Glutamatergic neuron (in vitro differentiated cells): ENCODE data around the gene TMA7. TPM values are rescaled to one million over a fixed set of nuclear protein-coding genes. Genes with fewer than 3 reads are reported as not detected.
A peak's percentile ranks its signal among the peaks of the same experiment; 100 is the strongest.

Experiments
- DNase-seq: peaks from one replicate; pipeline ENCODE4 v3.0.0; 2022
- H3K27ac Mint-ChIP-seq: one replicate; pipeline ENCODE4 v1.8.0; 2020; ENCODE audit warnings: mild to moderate bottlenecking, mixed read lengths, inconsistent platforms; ENCODE audit not compliant: unreplicated experiment
- H3K27me3 Mint-ChIP-seq: one replicate; pipeline ENCODE4 v1.8.0; 2020; ENCODE audit warnings: mild to moderate bottlenecking, moderate library complexity, mixed read lengths, inconsistent platforms; ENCODE audit not compliant: unreplicated experiment
- H3K36me3 Mint-ChIP-seq: one replicate; pipeline ENCODE4 v1.8.0; 2020; ENCODE audit warnings: mild to moderate bottlenecking, mixed read lengths, inconsistent platforms; ENCODE audit not compliant: unreplicated experiment
- H3K4me1 Mint-ChIP-seq: one replicate; pipeline ENCODE4 v1.8.0; 2020; ENCODE audit warnings: mild to moderate bottlenecking, low read depth, mixed read lengths, inconsistent platforms; ENCODE audit not compliant: unreplicated experiment
- H3K4me3 Mint-ChIP-seq: one replicate; pipeline ENCODE4 v1.8.0; 2020; ENCODE audit warnings: mild to moderate bottlenecking, mixed read lengths, inconsistent platforms; ENCODE audit not compliant: unreplicated experiment
- H3K9me3 Mint-ChIP-seq: one replicate; pipeline ENCODE4 v1.8.0; 2020; ENCODE audit warnings: mild to moderate bottlenecking, moderate library complexity, mixed read lengths, inconsistent platforms; ENCODE audit not compliant: unreplicated experiment
- long read RNA-seq: library from polyadenylated mRNA; unstranded; transcript quantifications from one replicate; pipeline ENCODE4 v2.0.0, GENCODE V29; 2020; ENCODE audit not compliant: unreplicated experiment
- total RNA-seq: library from RNA; stranded (reverse); fragmentation: NEBNext Ultra II Directional; extraction: Animal tissue kit (Norgen Biotek cat#: 25700); gene quantifications from one replicate; pipeline ENCODE4 v1.2.1, GENCODE V29; 2021; ENCODE audit not compliant: unreplicated experiment
- TF ChIP-seq, protein P1 (sequence below): fragments of 200-600 bp; sonication (generic); IDR thresholded peaks from one replicate; pipeline ENCODE4 v1.5.0; 2021; ENCODE audit not compliant: partially characterized antibody, unreplicated experiment

TMA7 gene
- total RNA-seq: 154 TPM
- long read RNA-seq, transcript TMA7-202 (3 exons, 619 nt): minor isoform, 25 of 196 reads
- long read RNA-seq, transcript TMA7-201 (4 exons, 561 nt): major isoform, 159 of 196 reads
- long read RNA-seq, partial matches to known transcripts: 4 of 196 reads
- long read RNA-seq, other reads (novel, unspliced or antisense): 8 of 196 reads

DNA sequence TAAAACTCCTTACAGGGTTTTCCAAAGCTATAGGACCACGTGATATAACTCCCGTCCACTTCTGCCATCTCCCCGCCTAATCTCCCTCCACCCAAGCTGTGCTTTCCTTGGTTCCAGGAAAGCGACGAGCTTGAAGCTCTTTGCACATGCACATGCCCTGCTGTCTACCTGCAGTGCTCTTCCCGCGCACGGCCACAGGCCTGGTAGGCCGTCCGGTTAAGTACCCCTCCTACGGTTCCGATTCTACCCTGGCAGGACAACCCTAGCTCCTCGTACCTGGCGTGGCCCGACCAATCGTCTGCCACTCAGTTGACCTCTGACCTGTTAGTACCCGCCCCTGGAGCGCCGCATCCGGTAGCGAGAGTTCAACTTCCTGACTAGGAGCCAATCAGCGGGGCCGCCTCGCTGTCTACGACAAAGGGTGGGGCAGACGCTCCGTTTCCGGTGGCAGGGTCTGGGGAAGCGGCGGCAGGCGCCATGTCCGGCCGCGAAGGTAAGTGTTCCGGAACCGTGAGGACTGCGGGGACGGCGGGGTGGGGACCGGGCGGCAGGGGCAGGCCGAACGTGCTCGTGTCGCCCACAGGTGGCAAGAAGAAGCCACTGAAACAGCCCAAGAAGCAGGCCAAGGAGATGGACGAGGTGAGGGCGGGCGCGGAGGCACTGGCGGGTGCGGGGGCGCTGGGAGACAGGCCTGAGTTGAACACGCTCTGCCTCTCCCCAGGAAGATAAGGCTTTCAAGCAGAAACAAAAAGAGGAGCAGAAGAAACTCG lies at the start of gene TMA7, which contains the start of gene CCDC51:
TSS of gene TMA7 (plus strand) at position 438 of the 770 bp plus-strand sequence. CDS start at position 478, 40 bp downstream.
TSS of gene CCDC51 (minus strand) at position 300 of the 770 bp plus-strand sequence. CDS start 4,991 bp downstream, outside the sequence.
- Mint-ChIP-seq H3K36me3 (no peaks in the 10 kb centered on the region), H3K27me3 (no peaks in the 10 kb centered on the region), H3K4me3 (peak within 1 kb of the TSS; percentile 100), H3K4me1 (peaks cover 4% of the 10 kb centered on the region), H3K27ac (peak within 1 kb of the TSS; percentile 86), H3K9me3 (peaks cover 6% of the 10 kb centered on the region)
- TF ChIP-seq, protein P1, sequence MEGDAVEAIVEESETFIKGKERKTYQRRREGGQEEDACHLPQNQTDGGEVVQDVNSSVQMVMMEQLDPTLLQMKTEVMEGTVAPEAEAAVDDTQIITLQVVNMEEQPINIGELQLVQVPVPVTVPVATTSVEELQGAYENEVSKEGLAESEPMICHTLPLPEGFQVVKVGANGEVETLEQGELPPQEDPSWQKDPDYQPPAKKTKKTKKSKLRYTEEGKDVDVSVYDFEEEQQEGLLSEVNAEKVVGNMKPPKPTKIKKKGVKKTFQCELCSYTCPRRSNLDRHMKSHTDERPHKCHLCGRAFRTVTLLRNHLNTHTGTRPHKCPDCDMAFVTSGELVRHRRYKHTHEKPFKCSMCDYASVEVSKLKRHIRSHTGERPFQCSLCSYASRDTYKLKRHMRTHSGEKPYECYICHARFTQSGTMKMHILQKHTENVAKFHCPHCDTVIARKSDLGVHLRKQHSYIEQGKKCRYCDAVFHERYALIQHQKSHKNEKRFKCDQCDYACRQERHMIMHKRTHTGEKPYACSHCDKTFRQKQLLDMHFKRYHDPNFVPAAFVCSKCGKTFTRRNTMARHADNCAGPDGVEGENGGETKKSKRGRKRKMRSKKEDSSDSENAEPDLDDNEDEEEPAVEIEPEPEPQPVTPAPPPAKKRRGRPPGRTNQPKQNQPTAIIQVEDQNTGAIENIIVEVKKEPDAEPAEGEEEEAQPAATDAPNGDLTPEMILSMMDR: no peak
- peak; percentile 98 for DNase-seq

DNA sequence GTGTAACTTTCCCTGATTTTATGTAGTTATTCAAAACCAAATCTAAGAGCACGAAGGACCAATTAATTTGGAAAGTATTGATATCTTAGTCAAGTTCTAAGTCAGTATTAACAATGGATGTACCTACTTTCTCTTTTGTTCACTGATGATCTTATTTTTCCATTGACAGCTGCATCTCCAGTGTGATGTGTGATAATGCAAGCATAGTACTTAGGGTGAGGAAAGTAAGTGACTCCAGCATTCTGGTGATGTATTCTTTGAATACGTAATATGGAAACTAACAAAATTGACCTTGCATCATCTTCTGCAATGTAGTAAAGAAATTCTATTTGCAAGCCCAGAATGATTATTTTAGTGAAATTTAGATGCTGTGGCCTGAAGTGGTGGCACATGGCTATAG lies 45.7 kb upstream of the TMA7 start:
- H3K4me3 Mint-ChIP-seq: no peak overlapping the region
- no peak for DNase-seq
- H3K9me3 Mint-ChIP-seq: peaks cover 3% of the 10 kb centered on the region
- H3K27ac Mint-ChIP-seq: no peak overlapping the region
- TF ChIP-seq, protein P1: no peak
- H3K36me3 Mint-ChIP-seq: no peaks in the 10 kb centered on the region
- peaks cover 7% of the 10 kb centered on the region for H3K27me3 Mint-ChIP-seq
- peaks cover under 1% of the 10 kb centered on the region for H3K4me1 Mint-ChIP-seq

DNA sequence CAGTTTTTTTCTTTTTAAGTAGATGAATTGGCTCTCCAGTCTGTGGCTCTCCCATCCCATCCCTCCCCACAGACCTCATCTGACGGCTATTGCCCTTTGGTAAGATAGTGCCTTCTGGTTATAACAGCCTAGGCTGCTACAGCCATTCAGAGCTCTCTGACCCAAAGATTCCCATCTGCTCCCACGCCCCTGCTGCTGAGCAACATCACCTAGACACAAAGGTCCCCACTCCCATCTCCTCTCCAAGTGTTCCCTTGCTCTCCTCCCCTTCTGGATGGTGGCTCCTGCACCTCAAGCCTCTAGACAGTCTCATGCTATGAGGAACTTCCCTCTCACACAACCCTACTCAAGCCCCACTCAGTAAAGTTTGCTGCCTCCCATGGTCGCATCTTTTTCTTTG lies 44.3 kb upstream of the TMA7 start:
- no peak overlapping the region for H3K27ac Mint-ChIP-seq
- peaks cover 9% of the 10 kb centered on the region for H3K27me3 Mint-ChIP-seq
- DNase-seq: no peak
- no peaks in the 10 kb centered on the region for H3K36me3 Mint-ChIP-seq
- TF ChIP-seq, protein P1: no peak
- peaks cover 5% of the 10 kb centered on the region for H3K9me3 Mint-ChIP-seq
- no peak overlapping the region for H3K4me3 Mint-ChIP-seq
- peaks cover 3% of the 10 kb centered on the region for H3K4me1 Mint-ChIP-seq

DNA sequence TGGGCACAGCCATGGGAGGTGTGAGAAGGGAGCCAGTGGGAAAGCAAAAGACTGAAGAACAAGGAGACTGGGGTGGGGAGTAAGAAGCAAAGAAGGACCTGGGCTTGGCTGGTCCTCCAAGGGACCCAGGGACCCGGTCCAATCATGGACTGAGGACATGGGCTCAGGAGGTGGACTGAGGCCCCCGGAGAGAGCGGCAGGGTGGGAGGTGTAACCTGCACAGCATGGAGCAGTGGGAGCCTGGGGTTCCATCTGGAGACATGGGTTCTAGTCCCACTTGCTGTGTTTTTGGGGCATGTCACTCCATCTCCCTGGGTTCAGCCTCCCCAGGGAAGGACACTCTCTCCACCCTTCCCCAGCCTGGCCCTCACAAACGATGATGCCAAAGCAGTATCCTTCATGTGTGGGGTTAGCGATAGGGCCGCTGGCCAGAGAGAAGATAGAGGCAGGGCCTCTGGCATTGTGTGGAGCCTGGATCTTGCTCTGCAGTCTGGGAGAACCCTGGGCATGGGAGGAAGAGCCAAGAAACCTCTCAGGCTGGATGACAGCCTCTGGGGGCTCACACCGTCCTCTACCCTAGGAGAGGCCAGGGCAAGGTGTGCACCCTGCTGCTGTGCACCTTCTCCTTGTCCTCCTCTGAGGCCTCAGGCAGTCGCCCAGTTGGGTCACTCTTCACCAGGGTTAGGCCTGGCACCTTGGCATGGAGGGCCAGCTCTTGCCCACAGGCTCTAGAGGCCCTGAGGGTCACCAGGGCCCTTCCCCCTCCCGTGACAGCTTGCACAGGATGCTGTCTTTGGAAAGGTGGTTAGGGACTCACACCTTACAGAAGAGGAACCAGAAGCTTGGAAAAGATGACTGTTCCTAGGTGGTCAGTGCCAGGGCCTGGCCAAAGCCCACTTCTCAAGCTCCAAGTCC lies 42.0 kb upstream of the TMA7 start:
- H3K27me3 Mint-ChIP-seq: peaks cover 6% of the 10 kb centered on the region
- H3K27ac Mint-ChIP-seq: no peak overlapping the region
- H3K9me3 Mint-ChIP-seq: peaks cover 6% of the 10 kb centered on the region
- no peaks in the 10 kb centered on the region for H3K36me3 Mint-ChIP-seq
- H3K4me1 Mint-ChIP-seq: peaks cover 3% of the 10 kb centered on the region
- TF ChIP-seq, protein P1: no peak
- DNase-seq: no peak
- no peak overlapping the region for H3K4me3 Mint-ChIP-seq
